Adipose tissue (tissue), 3 donors: ENCODE results near the gene EIF4E3. TPM values are rescaled to one million over a fixed set of nuclear protein-coding genes. Genes with fewer than 3 reads are reported as not detected.

Source experiments
- H3K27ac ChIP-seq: one replicate; pipeline ENCODE4 v1.5.1; 2013; ENCODE audit warnings: low read depth, low read length
- WGBS, 3 donors: extraction: QIAGEN DNeasy Blood & Tissue Kit; methylation state at CpG; one replicate each; pipeline ENCODE4 v1.1.7; 2013; 5-methylcytosine and 5-hydroxymethylcytosine counted together
- polyA plus RNA-seq, 3 donors: library from polyadenylated mRNA; stranded (reverse); fragments of 200-250 nt; gene quantifications; one replicate each; pipeline ENCODE4 v1.2.3, GENCODE V29; 2013
- donor health status: healthy with polysubstance abuse.
- donor health status: Bipolar disorder and iron deficiency.
- donor health status: healthy.

Gene EIF4E3
- polyA plus RNA-seq, 3 donors = 5.6 to 23.2 (median 15.1) TPM

GRCh38 chr3:71726146-71726545 lies 944 bp upstream of the EIF4E3 start:
- H3K27ac ChIP-seq = no peak overlapping the region
- WGBS, 3 donors = 74 to 88% (median 75%) methylated on average over 8 of the region's 8 CpGs

GRCh38 chr3:71724584-71725270 lies 475 bp downstream of the EIF4E3 start:
- H3K27ac ChIP-seq = no peak overlapping the region
- 0 to 1% (median 1%) methylated on average over 47 to 73 of the region's 73 CpGs for WGBS, 3 donors

GRCh38 chr3:71724171-71724453 lies 1.1 kb downstream of the EIF4E3 start:
- no peak overlapping the region for H3K27ac ChIP-seq

- H3K27ac ChIP-seq = no peak overlapping the region
- WGBS, 3 donors = 29 to 72% (median 34%) methylated on average over 6 of the region's 6 CpGs
Observed at GRCh38 chr3:71723452-71724170, 1.6 kb downstream of the EIF4E3 start.

GRCh38 chr3:71722693-71723092 lies 2.5 kb downstream of the EIF4E3 start:
- no peak overlapping the region for H3K27ac ChIP-seq
- 91 to 100% (median 96%) methylated on average over 1 of the region's 1 CpG for WGBS, 3 donors

- H3K27ac ChIP-seq = no peak overlapping the region
- WGBS, 3 donors = 53 to 80% (median 59%) methylated on average over 6 of the region's 6 CpGs
Observed at GRCh38 chr3:71721651-71722157, 3.5 kb downstream of the EIF4E3 start.

- WGBS, 3 donors = 89 to 93% (median 89%) methylated on average over 7 of the region's 7 CpGs
- H3K27ac ChIP-seq = no peak overlapping the region
Observed at GRCh38 chr3:71721002-71721401, 4.2 kb downstream of the EIF4E3 start.

- 57 to 79% (median 74%) methylated on average over 4 of the region's 4 CpGs for WGBS, 3 donors
- no peak overlapping the region for H3K27ac ChIP-seq
Observed at GRCh38 chr3:71718072-71718471, 7.1 kb downstream of the EIF4E3 start.

GRCh38 chr3:71714595-71714994 lies 10.6 kb downstream of the EIF4E3 start:
- WGBS, 3 donors = 67 to 96% (median 87%) methylated on average over 4 of the region's 4 CpGs
- H3K27ac ChIP-seq = no peak overlapping the region

GRCh38 chr3:71713041-71713440 lies 12.2 kb downstream of the EIF4E3 start:
- 58 to 94% (median 82%) methylated on average over 2 of the region's 2 CpGs for WGBS, 3 donors
- no peak overlapping the region for H3K27ac ChIP-seq

GRCh38 chr3:71710906-71711494 lies 14.2 kb downstream of the EIF4E3 start:
- WGBS, 3 donors = 13 to 24% (median 17%) methylated on average over 1 of the region's 1 CpG
- no peak overlapping the region for H3K27ac ChIP-seq

- 75 to 93% (median 93%) methylated on average over 9 of the region's 9 CpGs for WGBS, 3 donors
Observed at GRCh38 chr3:71709908-71710511, 15.2 kb downstream of the EIF4E3 start.

GRCh38 chr3:71708476-71709105 lies 16.6 kb downstream of the EIF4E3 start:
- no peak overlapping the region for H3K27ac ChIP-seq
- WGBS, 3 donors = 31 to 49% (median 48%) methylated on average over 7 of the region's 7 CpGs

More at GRCh38 chr3:71709908-71710511, 15.2 kb downstream of the EIF4E3 start:
- H3K27ac ChIP-seq = no peak overlapping the region

GRCh38 chr3:71707595-71707994 lies 17.6 kb downstream of the EIF4E3 start:
- H3K27ac ChIP-seq = no peak overlapping the region
- WGBS, 3 donors = 63 to 84% (median 67%) methylated on average over 5 of the region's 5 CpGs

- H3K27ac ChIP-seq = no peak overlapping the region
- WGBS, 3 donors = 70 to 93% (median 75%) methylated on average over 5 of the region's 5 CpGs
Observed at GRCh38 chr3:71705681-71706080, 19.5 kb downstream of the EIF4E3 start.

GRCh38 chr3:71704915-71705314 lies 20.3 kb downstream of the EIF4E3 start:
- no peak overlapping the region for H3K27ac ChIP-seq

- no peak overlapping the region for H3K27ac ChIP-seq
- 57 to 76% (median 58%) methylated on average over 2 of the region's 2 CpGs for WGBS, 3 donors
Observed at GRCh38 chr3:71703797-71704196, 21.4 kb downstream of the EIF4E3 start.

- WGBS, 3 donors = 53 to 83% (median 60%) methylated on average over 7 of the region's 7 CpGs
- H3K27ac ChIP-seq = no peak overlapping the region
Observed at GRCh38 chr3:71702131-71703024, 22.8 kb downstream of the EIF4E3 start.
